PC-9 (cell line): Measurements from ENCODE around the gene STXBP3. TPM values are rescaled to one million over a fixed set of nuclear protein-coding genes. Genes with fewer than 3 reads are reported as not detected.
"Not testable (repeated sequence)": the region's sequence is repeated elsewhere in the genome, so short reads cannot be mapped to it uniquely, and the experiment has no call there.

ENCODE experiments used
- BruUV-seq: library from RNA; stranded (reverse); fragments of 400-500 nt; replicated peaks from 2 replicates; lab custom pipeline; 2021; lab: Mats Ljungman, UMichigan
- CTCF ChIA-PET: fragments of 300-600 bp; sonication (Branson Sonifier 250); formaldehyde crosslinking; loops from one replicate; lab custom pipeline; 2022; ENCODE audit warnings: antibody characterized with exemption; lab: Charles Lee
- POLR2A ChIA-PET: fragments of 300-600 bp; sonication (Branson Sonifier 250); formaldehyde crosslinking; loops from one replicate; lab custom pipeline; 2022; ENCODE audit warnings: antibody characterized with exemption; ENCODE audit not compliant: unreplicated experiment; lab: Charles Lee
- DNase-seq, 2 experiments: peaks; one replicate each; pipeline versions ENCODE4 v3.0.0 to v3.0.0-alpha.2; 2015 to 2022; ENCODE audit warnings: mixed read lengths in 1 of 2
- H2AFZ ChIP-seq: fragments of 200-600 bp; sonication (generic); 2 replicates; pipeline ENCODE4 v1.8.1; 2017; ENCODE audit warnings: antibody characterized with exemption
- H3F3A ChIP-seq: fragments of 200-600 bp; sonication (generic); 2 replicates; pipeline ENCODE4 v1.8.1; 2017; ENCODE audit warnings: antibody characterized with exemption, mild to moderate bottlenecking, low read depth; ENCODE audit not compliant: insufficient read depth
- H3K27ac ChIP-seq: fragments of 200-600 bp; sonication (generic); 2 replicates; pipeline ENCODE4 v1.6.1; 2016; ENCODE audit warnings: mixed run types
- H3K27me3 ChIP-seq: fragments of 200-600 bp; sonication (generic); 2 replicates; pipeline ENCODE4 v1.6.1; 2016; ENCODE audit warnings: low read depth, mixed run types; ENCODE audit not compliant: insufficient read depth
- H3K36me3 ChIP-seq: fragments of 200-600 bp; sonication (generic); 2 replicates; pipeline ENCODE4 v1.6.1; 2016; ENCODE audit warnings: low read depth, mixed run types
- H3K4me1 ChIP-seq: fragments of 200-600 bp; sonication (generic); replicated peaks from 2 replicates; pipeline ENCODE4 v1.6.1; 2016; ENCODE audit warnings: mixed run types; ENCODE audit not compliant: insufficient read depth
- H3K4me2 ChIP-seq: fragments of 200-600 bp; sonication (generic); 2 replicates; pipeline ENCODE4 v1.6.1; 2017; ENCODE audit warnings: mixed run types
- H3K4me3 ChIP-seq: fragments of 200-600 bp; sonication (generic); 2 replicates; pipeline ENCODE4 v1.6.1; 2016; ENCODE audit warnings: mixed run types
- H3K79me2 ChIP-seq: fragments of 200-600 bp; sonication (generic); 2 replicates; pipeline ENCODE4 v1.6.1; 2017; ENCODE audit warnings: low read depth, mixed run types
- H3K9me2 ChIP-seq: fragments of 200-600 bp; sonication (generic); 2 replicates; pipeline ENCODE4 v1.8.1; 2017; ENCODE audit warnings: mild to moderate bottlenecking; ENCODE audit not compliant: insufficient read depth
- H3K9me3 ChIP-seq: fragments of 200-600 bp; sonication (generic); 2 replicates; pipeline ENCODE4 v1.8.1; 2016; ENCODE audit warnings: low read depth; ENCODE audit not compliant: insufficient read depth
- H4K20me1 ChIP-seq: fragments of 200-600 bp; sonication (generic); 2 replicates; pipeline ENCODE4 v1.8.1; 2017; ENCODE audit not compliant: insufficient read depth
- CTCF ChIP-seq: fragments of 200-600 bp; sonication (generic); conservative IDR thresholded peaks from 2 replicates; pipeline ENCODE4 v1.6.1; 2017; ENCODE audit warnings: mixed run types, antibody characterized with exemption, mild to moderate bottlenecking, moderate library complexity
- EZH2 ChIP-seq: fragments of 200-600 bp; sonication (generic); IDR thresholded peaks from 2 replicates; pipeline ENCODE4 v1.8.0; 2017; ENCODE audit warnings: antibody characterized with exemption, low read depth
- intact Hi-C: fragments of 100-400 bp; cut with micrococcal nuclease; formaldehyde crosslinking; loops from one replicate; pipeline ENCODE4 v1.10.0; 2022; ENCODE audit not compliant: unreplicated experiment
- total RNA-seq: library from RNA; stranded (reverse); gene quantifications from 2 replicates; pipeline ENCODE4 v1.2.3, GENCODE V29; 2021

The STXBP3 gene
- total RNA-seq, 1 experiment from 2014 or later: 37.0 TPM

GRCh38 chr1:108701176-108701849 lies 45.2 kb upstream of the STXBP3 start:
- POLR2A ChIA-PET: no interaction called here
- TF ChIP-seq CTCF: no peak
- TF ChIP-seq EZH2: no peak
- intact Hi-C loops: no loop called here
- H3K4me2 ChIP-seq: no peak overlapping the region
- peaks cover 50% of the 10 kb centered on the region for H3K36me3 ChIP-seq
- H2AFZ ChIP-seq: no peak overlapping the region
- no peak for DNase-seq
- H4K20me1 ChIP-seq: peaks cover 34% of the 10 kb centered on the region
- H3K27me3 ChIP-seq: no peaks in the 10 kb centered on the region
- CTCF ChIA-PET: no interaction called here
- no peaks in the 10 kb centered on the region for H3K9me3 ChIP-seq
- no TSS peak for BruUV-seq
- peaks cover 15% of the 10 kb centered on the region for H3K4me1 ChIP-seq
- H3K79me2 ChIP-seq: peaks cover 17% of the 10 kb centered on the region
- H3K27ac ChIP-seq: no peak overlapping the region
- no peaks in the 10 kb centered on the region for H3K9me2 ChIP-seq
- no peak overlapping the region for H3K4me3 ChIP-seq
- H3F3A ChIP-seq: peaks cover 77% of the 10 kb centered on the region

- intact Hi-C loops, H3K9me2 ChIP-seq, H3K27me3 ChIP-seq, POLR2A ChIA-PET, H3K4me2 ChIP-seq, H3K4me3 ChIP-seq, DNase-seq, H3K9me3 ChIP-seq, H3K27ac ChIP-seq, CTCF ChIA-PET, H2AFZ ChIP-seq, H3K79me2 ChIP-seq, BruUV-seq: not testable (repeated sequence)
- Histone ChIP-seq H3K4me1 (peaks cover 15% of the 10 kb centered on the region), H3K36me3 (peaks cover 42% of the 10 kb centered on the region), H3F3A (peaks cover 69% of the 10 kb centered on the region), H4K20me1 (peaks cover 26% of the 10 kb centered on the region)
These were observed 44.4 kb upstream of the STXBP3 start for GRCh38 chr1:108702109-108702508.

- BruUV-seq: no TSS peak
- DNase-seq: no peak
- intact Hi-C loops: no loop called here
- POLR2A ChIA-PET: interaction anchor here (0.7 kb wide), 1 partner anchor 90 kb away, joined by 3 read pairs; no protein-coding TSS in a partner anchor
- Histone ChIP-seq H3K27me3 (no peaks in the 10 kb centered on the region), H3K4me2 (peak overlapping the region; percentile 17), H3K79me2 (no peaks in the 10 kb centered on the region), H3K27ac (0 out of 2 replicates have a peak overlapping the region, but pooled peaks have one; percentile 6), H3K4me1 (peaks cover 15% of the 10 kb centered on the region), H4K20me1 (peaks cover 14% of the 10 kb centered on the region), H3F3A (peaks cover 52% of the 10 kb centered on the region), H3K4me3 (no peak overlapping the region), H3K9me3 (no peaks in the 10 kb centered on the region), H3K36me3 (peaks cover 24% of the 10 kb centered on the region), H3K9me2 (no peaks in the 10 kb centered on the region), H2AFZ (no peak overlapping the region)
- CTCF ChIA-PET: no interaction called here
- TF ChIP-seq EZH2 (no peak), CTCF (no peak)
These were observed 42.5 kb upstream of the STXBP3 start for GRCh38 chr1:108703939-108704338.
